H7 (cell line): ENCODE data around the gene KAZALD1. TPM values are rescaled to one million over a fixed set of nuclear protein-coding genes. Genes with fewer than 3 reads are reported as not detected.

Source experiments
- DNase-seq: peaks from one replicate; pipeline ENCODE4 v3.0.0; 2012
- H3K27me3 ChIP-seq: 2 replicates; pipeline ENCODE4 v1.6.0; 2011; ENCODE audit warnings: mild to moderate bottlenecking, low read length; ENCODE audit not compliant: control insufficient read depth, insufficient read depth
- H3K36me3 ChIP-seq: replicated peaks from 2 replicates; pipeline ENCODE4 v1.5.1; 2011; ENCODE audit warnings: low read length; ENCODE audit not compliant: control insufficient read depth, insufficient read depth
- H3K4me3 ChIP-seq: 2 replicates; pipeline ENCODE4 v1.5.1; 2011; ENCODE audit warnings: low read depth, mild to moderate bottlenecking, control low read depth, low read length, moderate library complexity; ENCODE audit not compliant: insufficient read depth
- total RNA-seq: library from RNA; depleted of rRNA; stranded (reverse); fragments of >200 nt; shearing (Covaris generic); gene quantifications from 2 replicates; pipeline ENCODE4 v1.2.3, GENCODE V29; 2014

KAZALD1 gene
- total RNA-seq, 1 experiment from 2014 or later = 11.9 TPM

DNA sequence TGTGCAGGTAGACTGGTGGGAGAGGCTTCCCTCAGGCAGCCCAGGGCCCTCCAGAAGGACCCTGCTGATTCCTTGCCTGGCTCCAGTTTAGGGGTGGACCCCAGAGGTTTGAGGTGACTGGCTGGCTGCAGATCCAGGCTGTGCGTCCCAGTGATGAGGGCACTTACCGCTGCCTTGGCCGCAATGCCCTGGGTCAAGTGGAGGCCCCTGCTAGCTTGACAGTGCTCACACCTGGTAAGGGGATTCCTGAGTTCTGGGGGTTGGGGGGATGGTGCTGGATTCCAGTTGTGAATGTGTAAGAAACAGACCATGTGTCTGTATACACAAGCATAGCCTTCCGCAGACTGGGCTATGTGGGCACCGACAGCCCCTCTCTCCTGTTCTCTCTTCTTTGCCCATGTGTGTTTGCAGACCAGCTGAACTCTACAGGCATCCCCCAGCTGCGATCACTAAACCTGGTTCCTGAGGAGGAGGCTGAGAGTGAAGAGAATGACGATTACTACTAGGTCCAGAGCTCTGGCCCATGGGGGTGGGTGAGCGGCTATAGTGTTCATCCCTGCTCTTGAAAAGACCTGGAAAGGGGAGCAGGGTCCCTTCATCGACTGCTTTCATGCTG lies 2.7 kb downstream of the KAZALD1 start:
- Histone ChIP-seq H3K4me3 (no peak overlapping the region), H3K36me3 (no peaks in the 10 kb centered on the region), H3K27me3 (peaks cover 62% of the 10 kb centered on the region)
- DNase-seq = no peak

DNA sequence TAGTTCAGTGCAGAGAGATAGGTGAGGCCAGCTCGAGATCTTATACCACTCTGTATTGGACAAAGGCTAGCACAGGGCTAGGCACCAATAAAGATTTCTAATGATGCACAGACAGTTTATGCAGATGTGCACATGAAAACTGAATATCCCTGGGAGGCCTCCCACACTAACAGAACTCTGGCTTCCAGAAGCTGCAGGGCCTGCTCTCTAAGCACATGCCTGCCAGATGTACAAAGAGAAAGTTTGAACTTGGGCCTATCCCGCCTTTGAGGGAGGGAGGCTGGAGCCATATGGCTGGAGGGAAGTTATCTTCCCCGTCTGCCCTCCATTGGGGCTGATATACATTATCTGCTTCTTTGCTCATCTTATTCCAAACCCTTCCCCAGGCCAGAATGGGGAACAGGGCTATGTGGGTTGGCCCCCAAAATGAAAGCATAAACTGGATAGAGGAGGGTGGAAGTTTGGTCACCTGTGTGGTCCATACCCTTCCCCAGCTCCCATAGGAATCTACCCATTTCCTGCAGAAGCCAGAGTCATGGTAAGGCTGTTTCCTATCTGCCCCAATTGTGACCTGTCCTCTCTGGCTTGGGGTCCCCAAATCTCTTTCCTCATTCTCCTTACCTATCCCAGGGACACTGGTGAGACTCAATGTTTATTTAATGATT lies 3.8 kb downstream of the KAZALD1 start:
- H3K4me3 ChIP-seq = no peak overlapping the region; the same call in 1 of the 2 replicates
- DNase-seq = no peak
- no peaks in the 10 kb centered on the region for H3K36me3 ChIP-seq
- peaks cover 62% of the 10 kb centered on the region for H3K27me3 ChIP-seq

DNA sequence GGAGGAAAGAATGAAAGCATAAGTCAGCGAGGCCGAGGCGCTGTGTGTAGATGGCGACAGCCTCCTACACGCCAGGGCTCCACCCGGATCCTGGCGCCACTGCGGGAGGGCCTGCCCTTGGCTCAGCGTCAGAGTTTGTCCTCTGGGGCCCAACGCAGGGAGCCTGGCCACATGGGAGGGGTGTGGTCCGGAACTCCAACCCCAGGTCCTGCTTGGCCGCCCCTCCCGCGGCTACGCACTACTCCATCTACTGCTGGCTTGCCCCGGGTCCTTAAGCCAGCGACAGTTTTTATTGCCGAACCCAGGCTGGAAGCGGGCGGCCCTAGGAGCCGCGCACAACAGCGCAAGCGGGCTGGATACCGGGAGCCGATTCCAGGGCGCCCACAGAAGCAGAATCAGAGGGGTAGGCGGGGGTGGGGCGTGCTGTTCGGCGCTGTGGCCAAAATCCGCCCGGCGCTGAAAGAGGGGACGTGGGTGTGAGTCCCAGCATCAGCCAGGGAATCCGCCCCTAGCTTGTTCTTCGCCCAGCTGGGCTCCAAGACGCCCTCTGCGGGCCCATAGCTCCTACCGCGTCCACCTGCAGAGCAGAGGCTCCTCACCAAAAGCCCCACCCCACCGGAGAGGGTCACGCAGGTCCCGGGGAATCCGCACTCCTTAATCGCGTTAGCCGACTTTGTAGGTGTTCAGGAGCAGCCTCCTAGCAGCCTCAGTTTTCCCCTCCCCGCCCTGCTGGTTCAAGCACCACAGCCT lies 4.5 kb downstream of the KAZALD1 start:
- DNase-seq = peak; percentile 85
- H3K36me3 ChIP-seq = no peaks in the 10 kb centered on the region
- H3K4me3 ChIP-seq = peak overlapping the region; percentile 63
- peaks cover 64% of the 10 kb centered on the region for H3K27me3 ChIP-seq

DNA sequence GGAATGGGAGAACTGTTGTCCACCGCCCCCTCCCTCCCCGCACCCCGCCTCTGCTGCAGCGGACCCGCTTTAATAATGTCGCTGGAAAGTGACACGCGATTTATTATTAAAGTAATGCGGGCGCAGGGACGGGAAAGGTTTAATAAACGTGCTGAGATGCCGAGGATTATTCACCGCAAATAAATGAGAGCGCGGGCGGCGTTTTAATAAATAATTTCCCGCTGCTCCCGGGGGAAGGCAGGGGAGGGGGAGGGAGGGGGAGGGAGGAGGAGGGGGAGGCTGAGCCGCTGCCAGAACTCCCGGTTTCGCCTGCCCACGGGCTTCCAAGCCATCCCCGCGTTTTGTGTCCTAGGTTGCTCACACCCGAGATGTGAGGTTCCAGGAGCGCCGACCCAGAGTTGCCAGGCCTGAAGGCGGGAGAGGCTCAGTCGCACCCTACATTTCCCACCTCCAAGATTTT lies 5.1 kb downstream of the KAZALD1 start:
- no peaks in the 10 kb centered on the region for H3K36me3 ChIP-seq
- H3K27me3 ChIP-seq = peaks cover 63% of the 10 kb centered on the region
- peak overlapping the region; percentile 63 for H3K4me3 ChIP-seq
- DNase-seq = peak; percentile 80

DNA sequence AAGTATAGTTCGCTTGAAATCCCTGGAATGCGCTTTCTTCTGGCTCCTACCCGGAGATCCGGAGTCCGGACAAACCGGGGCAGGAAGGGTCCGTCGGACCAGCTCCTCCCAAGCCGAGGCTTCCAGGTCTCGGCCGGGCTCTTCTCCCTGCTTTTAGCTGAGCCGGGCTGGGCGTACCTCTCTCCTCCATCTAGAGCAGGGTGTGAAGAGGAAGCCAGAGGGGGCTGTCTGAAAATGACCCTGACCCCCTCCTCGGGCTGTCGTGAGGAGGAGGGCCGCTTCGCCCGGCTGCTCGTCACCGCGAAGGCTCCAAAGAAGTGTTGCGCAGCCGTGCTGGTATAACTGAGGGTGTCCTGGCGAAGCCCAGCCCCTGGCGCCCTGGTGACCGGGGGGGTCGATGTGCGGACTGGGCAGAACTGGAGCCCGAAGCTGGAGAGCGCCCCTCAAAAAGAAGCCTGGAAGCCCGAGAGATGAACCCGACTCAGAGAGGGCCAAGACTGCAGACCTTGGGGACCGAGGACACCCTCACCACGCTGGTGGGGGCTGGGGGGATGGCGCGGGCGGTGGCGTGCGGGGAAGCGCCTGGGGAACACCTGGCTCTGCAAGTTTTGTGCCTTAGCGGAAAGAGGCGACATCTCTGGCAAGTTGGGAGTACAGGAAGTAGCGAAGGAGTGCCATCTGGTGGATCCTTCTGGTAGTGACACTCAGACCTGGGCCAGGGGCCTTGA lies 5.7 kb downstream of the KAZALD1 start:
- H3K4me3 ChIP-seq = peak overlapping the region; percentile 63
- peaks cover 61% of the 10 kb centered on the region for H3K27me3 ChIP-seq
- no peaks in the 10 kb centered on the region for H3K36me3 ChIP-seq
- peak; percentile 92 for DNase-seq

DNA sequence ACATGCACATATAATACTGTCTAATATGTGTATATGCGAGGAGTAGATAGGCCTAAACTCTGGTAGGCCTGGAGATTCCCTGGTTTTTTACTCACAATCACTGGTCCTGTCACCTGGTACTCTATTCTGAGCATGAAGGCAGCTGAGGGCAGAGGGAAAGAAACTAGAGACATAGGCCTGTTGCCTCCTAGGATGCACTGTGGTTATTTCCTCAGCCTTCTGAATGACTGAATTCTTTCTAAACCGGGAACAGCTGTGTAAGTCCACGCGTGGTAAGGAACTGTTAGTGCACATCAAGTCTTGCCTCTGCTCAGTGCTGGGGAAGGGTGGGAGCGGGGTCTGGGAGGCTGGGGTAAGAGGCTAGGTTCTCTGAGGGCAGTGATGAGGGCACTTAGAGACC lies 7.7 kb downstream of the KAZALD1 start:
- no peak for DNase-seq
- H3K27me3 ChIP-seq = peaks cover 58% of the 10 kb centered on the region
- no peaks in the 10 kb centered on the region for H3K36me3 ChIP-seq
- H3K4me3 ChIP-seq = no peak overlapping the region

DNA sequence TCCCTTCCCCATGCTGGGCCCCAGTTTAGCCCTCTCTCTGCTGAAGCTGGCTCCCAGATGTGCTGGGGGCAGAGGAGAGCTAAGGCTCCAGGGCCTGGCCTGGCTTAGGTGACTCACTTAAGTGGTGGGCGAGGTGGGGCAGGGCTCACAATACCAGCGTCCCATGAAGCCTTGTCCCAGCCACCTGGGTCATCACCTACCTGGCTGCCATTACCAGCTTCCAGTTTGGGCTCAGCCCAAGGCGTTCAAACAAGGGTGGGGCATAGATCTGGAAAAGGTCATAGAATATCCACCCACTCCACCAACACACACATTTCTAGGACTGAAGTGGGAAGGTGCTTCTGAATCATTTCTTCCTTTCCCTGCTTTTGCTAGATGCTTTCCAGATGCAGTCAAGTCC lies 8.3 kb downstream of the KAZALD1 start:
- peaks cover 54% of the 10 kb centered on the region for H3K27me3 ChIP-seq
- no peak overlapping the region for H3K4me3 ChIP-seq
- peak; percentile 38 for DNase-seq
- no peaks in the 10 kb centered on the region for H3K36me3 ChIP-seq

DNA sequence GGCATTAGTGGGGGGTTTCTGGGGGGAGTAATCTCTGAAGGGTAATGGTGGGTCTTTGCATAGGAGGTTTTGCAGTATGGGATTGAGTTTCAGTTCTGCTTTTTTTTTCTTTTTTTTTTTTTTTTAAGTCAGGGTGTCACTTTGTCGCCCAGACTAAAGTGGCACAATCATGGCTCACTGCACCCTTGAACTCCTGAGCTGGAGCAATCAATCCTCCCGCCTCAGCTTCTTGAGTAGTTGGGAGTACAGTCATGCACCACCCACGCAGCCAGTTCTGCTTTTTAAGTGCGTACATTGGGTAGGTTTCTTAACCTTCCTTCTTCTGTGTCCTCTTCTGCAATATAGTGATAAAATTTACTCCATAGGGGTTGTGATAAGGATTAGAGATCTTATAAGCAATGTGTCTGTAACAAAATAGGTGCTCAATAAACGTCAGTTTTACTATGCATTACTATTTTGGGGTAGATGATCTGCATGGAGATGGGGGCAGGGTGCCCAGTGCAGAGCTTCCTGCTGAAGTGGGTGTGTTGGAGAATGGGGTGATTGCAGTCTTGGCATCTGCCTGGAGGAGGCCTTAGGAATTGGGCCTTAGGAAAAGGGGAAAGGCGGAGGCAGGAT lies 9.6 kb downstream of the KAZALD1 start:
- DNase-seq = no peak
- H3K4me3 ChIP-seq = no peak overlapping the region
- H3K36me3 ChIP-seq = no peaks in the 10 kb centered on the region
- H3K27me3 ChIP-seq = peaks cover 45% of the 10 kb centered on the region

DNA sequence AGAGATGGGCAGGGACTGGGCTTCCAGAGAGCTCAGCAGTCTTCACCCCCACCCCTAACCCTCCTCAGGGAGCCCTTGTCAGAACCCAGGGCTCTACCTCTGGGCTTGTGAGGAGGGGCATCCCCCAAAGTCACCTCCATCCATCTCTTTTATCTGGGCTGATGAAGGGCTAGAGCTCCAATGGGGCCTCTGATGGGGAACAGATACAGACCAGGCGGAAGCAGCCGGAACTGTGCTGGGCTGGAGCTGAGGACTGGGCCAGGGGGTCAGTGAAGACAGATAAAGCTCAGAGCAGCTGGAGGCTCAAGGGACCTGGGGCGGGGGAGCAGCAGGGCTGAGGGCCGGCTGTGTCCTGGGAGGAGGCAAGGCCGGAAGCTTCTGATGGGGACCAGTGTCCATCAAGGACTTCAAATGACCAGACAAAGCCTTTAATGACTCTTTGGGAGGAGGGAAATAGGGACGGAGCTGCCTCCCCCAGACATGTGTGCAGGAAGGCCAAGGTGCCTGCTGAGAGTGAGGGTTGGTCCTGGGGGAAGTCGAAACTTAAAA lies 10.2 kb downstream of the KAZALD1 start:
- Histone ChIP-seq H3K4me3 (no peak overlapping the region), H3K27me3 (peaks cover 40% of the 10 kb centered on the region), H3K36me3 (no peaks in the 10 kb centered on the region)
- peak; percentile 44 for DNase-seq

DNA sequence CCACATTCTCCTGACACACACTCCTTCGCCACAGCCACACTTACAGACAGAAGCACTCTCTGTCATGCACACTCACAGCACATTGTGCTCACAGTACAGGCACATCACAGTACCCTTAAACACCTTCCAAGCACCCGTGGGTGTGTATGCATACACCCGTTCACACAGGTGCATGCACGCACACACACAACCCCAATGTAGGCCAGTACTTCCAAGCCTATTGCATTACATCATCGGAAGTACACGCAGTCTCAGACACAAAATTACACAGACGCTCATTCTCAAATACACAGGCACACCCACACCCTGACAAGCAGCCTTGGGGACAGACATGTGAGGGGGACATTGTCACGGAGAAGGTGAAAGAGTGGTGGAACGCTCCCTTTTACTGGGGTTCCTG lies 11.1 kb downstream of the KAZALD1 start:
- Histone ChIP-seq H3K4me3 (no peak overlapping the region), H3K27me3 (peaks cover 33% of the 10 kb centered on the region)

DNA sequence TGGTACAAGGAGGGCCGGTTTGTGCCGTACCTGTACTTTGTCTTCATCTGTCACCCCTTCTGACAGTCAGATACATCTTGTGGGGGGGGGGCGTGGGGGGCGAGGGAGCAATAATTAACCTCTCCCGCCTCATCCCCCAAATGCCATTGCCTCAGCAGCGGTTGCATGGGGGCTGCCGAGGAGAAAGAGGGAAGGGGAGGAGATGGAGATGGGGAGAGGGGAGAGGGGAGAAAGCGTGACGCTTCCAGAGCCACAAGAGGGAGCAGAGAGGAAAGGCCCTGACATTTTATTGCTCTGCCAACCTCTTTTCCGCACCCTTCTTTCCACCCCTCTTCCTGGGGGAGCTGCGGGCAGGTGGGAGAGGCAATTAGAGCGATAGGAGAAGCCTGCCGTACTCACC lies 11.8 kb downstream of the KAZALD1 start:
- Histone ChIP-seq H3K36me3 (no peaks in the 10 kb centered on the region), H3K4me3 (0 out of 2 replicates have a peak overlapping the region, but pooled peaks have one; percentile 3), H3K27me3 (peaks cover 36% of the 10 kb centered on the region)
- peak; percentile 79 for DNase-seq

More for the DNA sequence above, 11.1 kb downstream of the KAZALD1 start:
- DNase-seq = peak; percentile 22
- no peaks in the 10 kb centered on the region for H3K36me3 ChIP-seq

DNA sequence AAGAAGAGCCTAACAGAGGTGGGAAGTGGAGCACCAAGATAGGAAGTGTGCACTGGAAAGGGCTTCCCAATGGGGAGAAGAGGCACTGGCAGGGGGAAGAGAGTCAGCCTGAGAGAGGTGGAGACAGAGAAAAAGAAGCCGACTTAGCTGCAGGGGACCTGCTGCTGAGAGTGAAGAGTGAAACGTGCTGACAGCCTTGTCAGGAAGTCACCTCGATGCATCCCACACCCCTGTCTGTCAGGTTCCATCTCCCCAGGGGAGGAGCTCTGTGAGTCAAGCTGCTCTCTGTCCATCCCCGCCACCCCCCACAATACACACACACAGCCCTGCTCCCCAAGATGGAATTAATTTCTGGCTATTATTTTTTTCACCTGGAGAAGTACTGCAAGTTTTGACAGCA lies 14.0 kb downstream of the KAZALD1 start:
- H3K27me3 ChIP-seq = peaks cover 42% of the 10 kb centered on the region
- H3K36me3 ChIP-seq = no peaks in the 10 kb centered on the region
- H3K4me3 ChIP-seq = no peak overlapping the region
- DNase-seq = peak; percentile 54

DNA sequence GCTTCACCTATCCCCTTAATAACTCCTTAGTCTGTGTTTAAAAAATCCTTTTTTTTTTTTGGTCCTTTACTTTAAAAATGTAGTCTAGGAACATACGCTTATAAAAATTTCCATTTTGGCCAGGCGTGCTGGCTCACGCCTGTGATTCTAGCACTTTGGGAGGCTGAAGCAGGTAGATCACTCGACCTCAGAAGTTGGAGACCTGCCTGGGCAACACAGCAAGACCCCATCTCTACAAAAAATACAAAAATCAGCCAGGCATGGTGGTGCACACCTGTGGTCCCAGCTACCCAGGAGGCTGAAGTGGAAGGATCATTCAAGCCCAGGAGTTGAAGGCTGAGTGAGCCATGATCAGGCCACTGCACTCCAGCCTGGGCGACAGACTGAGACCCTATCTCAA lies 14.8 kb downstream of the KAZALD1 start:
- peaks cover 46% of the 10 kb centered on the region for H3K27me3 ChIP-seq
- H3K4me3 ChIP-seq = no peak overlapping the region
- H3K36me3 ChIP-seq = no peaks in the 10 kb centered on the region
- DNase-seq = no peak

DNA sequence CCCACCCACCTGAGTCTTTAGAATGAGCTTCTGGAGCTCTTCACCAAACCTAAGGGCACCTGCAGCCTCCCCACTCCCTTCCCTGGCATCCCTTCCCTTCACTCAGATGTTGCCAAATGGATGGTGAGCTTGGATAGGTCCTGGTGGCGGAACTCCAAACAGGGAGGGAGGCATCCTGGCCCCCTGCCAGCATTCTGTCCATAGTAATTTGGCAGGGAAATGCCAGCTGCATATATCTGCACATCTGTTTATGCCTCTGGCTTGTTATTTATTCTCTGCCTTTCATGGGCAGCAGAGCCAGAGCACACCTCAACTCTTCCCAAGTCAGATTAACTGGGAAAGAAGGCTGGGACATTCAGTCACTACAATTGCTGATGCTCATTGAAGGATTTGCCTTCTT lies 18.1 kb downstream of the KAZALD1 start:
- Histone ChIP-seq H3K4me3 (no peak overlapping the region), H3K27me3 (peaks cover 25% of the 10 kb centered on the region), H3K36me3 (no peaks in the 10 kb centered on the region)
- no peak for DNase-seq
